Measurements from ENCODE around the gene CACNA1C. TPM values are rescaled to one million over a fixed set of nuclear protein-coding genes. Genes with fewer than 3 reads are reported as not detected.

The CACNA1C gene
- total RNA-seq, 1 experiment from 2014 or later, result 1.1 TPM

- Histone ChIP-seq H3K23ac (ENCODE audit: insufficient read length, low read depth, low read length) (no peak overlapping the region), H2BK12ac (ENCODE audit: insufficient read length, low read depth, low read length) (no peak overlapping the region), H3K9me3 (ENCODE audit: control insufficient read depth, low read depth, low read length) (no peaks in the 10 kb centered on the region), H2AFZ (ENCODE audit: low read length) (no peak overlapping the region), H3K4ac (ENCODE audit: low read depth, low read length) (no peak overlapping the region), H2BK120ac (ENCODE audit: low read depth, low read length, poor library complexity, severe bottlenecking) (no peak overlapping the region), H3K27ac (ENCODE audit: insufficient read length, low read depth, low read length) (no peak overlapping the region), H3T11ph (ENCODE audit: low read length) (no peak overlapping the region), H4K8ac (replicated peaks; ENCODE audit: insufficient read length, low read depth, low read length) (no peak overlapping the region), H3K23me2 (ENCODE audit: insufficient read length, low read depth, low read length, poor library complexity, severe bottlenecking) (no peaks in the 10 kb centered on the region), H3K79me1 (ENCODE audit: insufficient read depth, low read depth, low read length, poor library complexity, severe bottlenecking) (no peaks in the 10 kb centered on the region), H3K4me2 (ENCODE audit: insufficient read depth, insufficient read length, low read length) (no peak overlapping the region), H4K91ac (ENCODE audit: insufficient read length, low read depth, low read length) (no peak overlapping the region), H3K27me3 (ENCODE audit: insufficient read depth, low read length) (no peaks in the 10 kb centered on the region; the same call in 1 of the 2 replicates), H2BK15ac (ENCODE audit: low read depth, low read length) (no peak overlapping the region), H4K5ac (ENCODE audit: insufficient read length, low read depth, low read length) (no peak overlapping the region), H3K56ac (ENCODE audit: insufficient read length, low read depth, low read length) (no peak overlapping the region), H3K9ac (ENCODE audit: extremely low read depth, insufficient read length, low read length) (no peak overlapping the region), H2BK5ac (ENCODE audit: insufficient read length, low read length) (no peak overlapping the region), H3K4me1 (ENCODE audit: insufficient read depth, low read length) (no peaks in the 10 kb centered on the region; the same call in 1 of the 2 replicates), H3K79me2 (ENCODE audit: insufficient read depth, low read length) (no peaks in the 10 kb centered on the region), H2BK20ac (ENCODE audit: low read depth, low read length, poor library complexity, severe bottlenecking) (no peak overlapping the region), H3K14ac (ENCODE audit: insufficient read depth, low read length) (no peak overlapping the region), H3K18ac (ENCODE audit: insufficient read length, low read depth, low read length) (no peak overlapping the region), H4K20me1 (ENCODE audit: control insufficient read depth, insufficient read depth, insufficient read length) (no peaks in the 10 kb centered on the region), H2AK5ac (ENCODE audit: insufficient read length, low read length) (no peak overlapping the region)
- Mint-ChIP-seq H3K36me3 (ENCODE audit: insufficient read depth in 1 of 3, low read depth in 3 of 3) (no peaks in the 10 kb centered on the region; a peak in 2 of 7 replicates), H3K9me3 (no peaks in the 10 kb centered on the region; a peak in 2 of 5 replicates), H3K4me3 (no peak overlapping the region), H3K27ac (no peak overlapping the region), H3K4me1 (peaks cover 10 to 15% of the 10 kb centered on the region in 2 experiments), H3K27me3 (ENCODE audit: low read depth) (peaks cover 4% of the 10 kb centered on the region)
- TF ChIP-seq, protein P1, sequence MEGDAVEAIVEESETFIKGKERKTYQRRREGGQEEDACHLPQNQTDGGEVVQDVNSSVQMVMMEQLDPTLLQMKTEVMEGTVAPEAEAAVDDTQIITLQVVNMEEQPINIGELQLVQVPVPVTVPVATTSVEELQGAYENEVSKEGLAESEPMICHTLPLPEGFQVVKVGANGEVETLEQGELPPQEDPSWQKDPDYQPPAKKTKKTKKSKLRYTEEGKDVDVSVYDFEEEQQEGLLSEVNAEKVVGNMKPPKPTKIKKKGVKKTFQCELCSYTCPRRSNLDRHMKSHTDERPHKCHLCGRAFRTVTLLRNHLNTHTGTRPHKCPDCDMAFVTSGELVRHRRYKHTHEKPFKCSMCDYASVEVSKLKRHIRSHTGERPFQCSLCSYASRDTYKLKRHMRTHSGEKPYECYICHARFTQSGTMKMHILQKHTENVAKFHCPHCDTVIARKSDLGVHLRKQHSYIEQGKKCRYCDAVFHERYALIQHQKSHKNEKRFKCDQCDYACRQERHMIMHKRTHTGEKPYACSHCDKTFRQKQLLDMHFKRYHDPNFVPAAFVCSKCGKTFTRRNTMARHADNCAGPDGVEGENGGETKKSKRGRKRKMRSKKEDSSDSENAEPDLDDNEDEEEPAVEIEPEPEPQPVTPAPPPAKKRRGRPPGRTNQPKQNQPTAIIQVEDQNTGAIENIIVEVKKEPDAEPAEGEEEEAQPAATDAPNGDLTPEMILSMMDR (conservative IDR thresholded peaks at IDR 0.05), result no peak
- DNase-seq, result no peak
- no CpG with 5 or more reads among the region's 8 CpGs for WGBS (ENCODE audit: extremely low coverage, insufficient read length, low lambda C conversion rate)
Measured at GRCh38 chr12:2648406-2648805, 595.6 kb downstream of the CACNA1C start.

Measured in H9 (cell line).